ENCODE measurements around the gene ZNF541.

Gene ZNF541

GRCh38 chr19:47537493-47537892 lies 35.5 kb downstream of the ZNF541 start:
- ChIA-PET CTCF (no interaction called here), POLR2A (no interaction called here)
- TF ChIP-seq CTCF (IDR thresholded peaks at IDR 0.05; ENCODE audit: control extremely low read depth, extremely low read depth, low read depth, missing control alignments) = no peak
- DNase-seq (ENCODE audit: extremely low spot score) = no peak

GRCh38 chr19:47534628-47535027 lies 38.3 kb downstream of the ZNF541 start:
- no peak for TF ChIP-seq CTCF (IDR thresholded peaks at IDR 0.05; ENCODE audit: control extremely low read depth, extremely low read depth, low read depth, missing control alignments)
- POLR2A ChIA-PET = no interaction called here
- CTCF ChIA-PET = interaction anchor here (1.3 to 1.5 kb wide), 3 partner anchors 11 to 238 kb away, joined by 3 to 4 read pairs (median 4); no protein-coding TSS in a partner anchor
- no peak for DNase-seq (ENCODE audit: extremely low spot score)

GRCh38 chr19:47531640-47532387 lies 41.1 kb downstream of the ZNF541 start:
- no peak for TF ChIP-seq CTCF (IDR thresholded peaks at IDR 0.05; ENCODE audit: control extremely low read depth, extremely low read depth, low read depth, missing control alignments)
- CTCF ChIA-PET = interaction anchor here (1.0 to 2.4 kb wide), 5 partner anchors 10 to 167 kb away, joined by 3 to 9 read pairs (median 6); partner anchors contain the start of gene NAPA
- no peak for DNase-seq (ENCODE audit: extremely low spot score)
- POLR2A ChIA-PET = no interaction called here

GRCh38 chr19:47529018-47529742 lies 43.8 kb downstream of the ZNF541 start:
- no peak for TF ChIP-seq CTCF (IDR thresholded peaks at IDR 0.05; ENCODE audit: control extremely low read depth, extremely low read depth, low read depth, missing control alignments)
- no peak for DNase-seq (ENCODE audit: extremely low spot score)
- CTCF ChIA-PET = interaction anchor here (0.6 to 1.8 kb wide), 9 partner anchors 10 to 184 kb away, joined by 3 to 9 read pairs (median 3); partner anchors contain the start of genes KPTN and NAPA
- POLR2A ChIA-PET = interaction anchor here (0.6 kb wide), 1 partner anchor 237 kb away, joined by 3 read pairs; no protein-coding TSS in a partner anchor

- ChIA-PET CTCF (interaction anchor here (1.2 kb wide), 1 partner anchor 11 kb away, joined by 4 read pairs; the partner anchor contains the start of gene NAPA), POLR2A (no interaction called here)
- no peak for TF ChIP-seq CTCF (IDR thresholded peaks at IDR 0.05; ENCODE audit: control extremely low read depth, extremely low read depth, low read depth, missing control alignments)
- DNase-seq (ENCODE audit: extremely low spot score) = no peak
Observed at GRCh38 chr19:47526798-47527197, 46.1 kb downstream of the ZNF541 start.

- ChIA-PET POLR2A (no interaction called here), CTCF (interaction anchor here (0.9 to 3.3 kb wide), 3 partner anchors 8 to 184 kb away, joined by 3 to 21 read pairs (median 5); partner anchors contain the start of genes KPTN and NAPA)
- DNase-seq (ENCODE audit: extremely low spot score) = no peak
- TF ChIP-seq CTCF (IDR thresholded peaks at IDR 0.05; ENCODE audit: control extremely low read depth, extremely low read depth, low read depth, missing control alignments) = no peak
Observed at GRCh38 chr19:47523473-47523872, 49.5 kb downstream of the ZNF541 start.
